Left lung (tissue), 10 donors: Measurements from ENCODE around the gene ARCN1. TPM values are rescaled to one million over a fixed set of nuclear protein-coding genes. Genes with fewer than 3 reads are reported as not detected.

Experiments
- ATAC-seq: fragments of 200-7000 bp; cut with Tn5 transposase; one replicate; pipeline ENCODE4 v1.9.1; 2020; ENCODE audit warnings: moderate library complexity
- DNase-seq, 4 donors: peaks; one replicate each; pipeline ENCODE4 v3.0.0-alpha.2; 2013 to 2020
- H3K27ac ChIP-seq, 2 donors: fragments of 200-600 bp; sonication (generic) in 1 of 2; one replicate each; pipeline versions ENCODE4 v1.5.0 to v1.8.0; 2020 to 2021
- H3K27me3 ChIP-seq, 2 donors: fragments of 200-600 bp; sonication (generic) in 1 of 2; one replicate each; pipeline versions ENCODE4 v1.5.0 to v1.8.0; 2020 to 2021
- H3K36me3 ChIP-seq, 2 donors: fragments of 200-600 bp; sonication (generic) in 1 of 2; one replicate each; pipeline versions ENCODE4 v1.5.0 to v1.8.0; 2020 to 2021
- H3K4me1 ChIP-seq, 2 donors: fragments of 200-600 bp; one replicate each; pipeline ENCODE4 v1.8.0; 2021
- H3K4me3 ChIP-seq, 2 donors: fragments of 200-600 bp; sonication (generic) in 1 of 2; one replicate each; pipeline versions ENCODE4 v1.5.0 to v1.8.0; 2020 to 2021; ENCODE audit warnings: mild to moderate bottlenecking in 1 of 2
- H3K9me3 ChIP-seq, 2 donors: fragments of 200-600 bp; sonication (generic) in 1 of 2; one replicate each; pipeline versions ENCODE4 v1.5.0 to v1.8.0; 2020 to 2021
- intact Hi-C, 2 donors: fragments of 100-400 bp; cut with DNase I; formaldehyde crosslinking; loops; one replicate each; pipeline versions ENCODE4 v1.11.2 to v1.14.2; 2022
- polyA plus RNA-seq, 6 donors: library from polyadenylated mRNA; unstranded; fragments of 120-200 nt; gene quantifications; one replicate each; pipeline ENCODE4 v1.2.1, GENCODE V29; 2013; ENCODE audit not compliant: insufficient read length in 6 of 6
- total RNA-seq, 2 donors: library from RNA; stranded (reverse); fragmentation: NEBNext Ultra II Directional; extraction: Animal tissue kit (Norgen Biotek cat#: 25700); gene quantifications; one replicate each; pipeline ENCODE4 v1.2.1, GENCODE V29; 2021
- TF ChIP-seq, protein P1 (sequence below), 2 donors: fragments of 200-600 bp; sonication (generic) in 1 of 2; IDR thresholded peaks; one replicate each; pipeline versions ENCODE4 v1.5.0 to v1.8.0; 2021; ENCODE audit warnings: antibody characterized with exemption in 2 of 2
- donor health status: DM: no; HTN: yes; CAD: no.
- donor health status: DM: no; HTN: no; CAD: no.

Gene ARCN1
- total and polyA plus RNA-seq, 8 donors, result 141 to 171 (median 166) TPM

DNA sequence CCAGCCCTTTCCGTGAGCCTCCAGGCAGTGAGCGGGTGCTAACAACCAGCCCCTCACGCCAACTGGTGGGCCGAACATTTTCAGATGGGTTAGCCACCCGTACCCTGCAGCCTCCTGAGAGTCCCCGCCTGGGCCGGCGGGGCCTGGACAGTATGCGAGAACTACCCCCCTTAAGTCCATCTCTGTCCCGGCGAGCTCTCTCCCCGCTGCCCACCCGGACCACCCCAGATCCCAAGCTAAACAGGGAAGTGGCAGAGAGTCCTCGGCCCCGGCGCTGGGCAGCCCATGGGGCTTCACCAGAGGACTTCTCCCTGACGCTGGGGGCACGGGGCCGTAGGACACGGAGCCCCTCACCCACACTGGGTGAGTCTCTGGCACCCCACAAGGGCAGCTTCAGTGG lies 55.8 kb downstream of the ARCN1 start:
- TF ChIP-seq, protein P1, sequence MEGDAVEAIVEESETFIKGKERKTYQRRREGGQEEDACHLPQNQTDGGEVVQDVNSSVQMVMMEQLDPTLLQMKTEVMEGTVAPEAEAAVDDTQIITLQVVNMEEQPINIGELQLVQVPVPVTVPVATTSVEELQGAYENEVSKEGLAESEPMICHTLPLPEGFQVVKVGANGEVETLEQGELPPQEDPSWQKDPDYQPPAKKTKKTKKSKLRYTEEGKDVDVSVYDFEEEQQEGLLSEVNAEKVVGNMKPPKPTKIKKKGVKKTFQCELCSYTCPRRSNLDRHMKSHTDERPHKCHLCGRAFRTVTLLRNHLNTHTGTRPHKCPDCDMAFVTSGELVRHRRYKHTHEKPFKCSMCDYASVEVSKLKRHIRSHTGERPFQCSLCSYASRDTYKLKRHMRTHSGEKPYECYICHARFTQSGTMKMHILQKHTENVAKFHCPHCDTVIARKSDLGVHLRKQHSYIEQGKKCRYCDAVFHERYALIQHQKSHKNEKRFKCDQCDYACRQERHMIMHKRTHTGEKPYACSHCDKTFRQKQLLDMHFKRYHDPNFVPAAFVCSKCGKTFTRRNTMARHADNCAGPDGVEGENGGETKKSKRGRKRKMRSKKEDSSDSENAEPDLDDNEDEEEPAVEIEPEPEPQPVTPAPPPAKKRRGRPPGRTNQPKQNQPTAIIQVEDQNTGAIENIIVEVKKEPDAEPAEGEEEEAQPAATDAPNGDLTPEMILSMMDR (IDR thresholded peaks at IDR 0.05), result no peak
- DNase-seq (peak in 1 of 4 donors; percentile 71), ATAC-seq (no peak)
- H3K4me3 ChIP-seq, result no peak overlapping the region
- peaks cover 20 to 32% of the 10 kb centered on the region in 2 donors for H3K4me1 ChIP-seq
- no peak overlapping the region for H3K27ac ChIP-seq
- H3K9me3 ChIP-seq, result no peaks in the 10 kb centered on the region
- H3K27me3 ChIP-seq, result no peaks in the 10 kb centered on the region
- H3K36me3 ChIP-seq, result peaks cover 6 to 65% of the 10 kb centered on the region in 2 donors
- intact Hi-C loops, result no loop called here

GRCh38 chr11:118628432-118628831 lies 56.2 kb downstream of the ARCN1 start:
- TF ChIP-seq, protein P1 (IDR thresholded peaks at IDR 0.05), result no peak
- no peak overlapping the region for H3K4me3 ChIP-seq
- H3K27me3 ChIP-seq, result no peaks in the 10 kb centered on the region
- no peaks in the 10 kb centered on the region for H3K9me3 ChIP-seq
- no peak overlapping the region for H3K27ac ChIP-seq
- ATAC-seq, result no peak
- peaks cover 16 to 31% of the 10 kb centered on the region in 2 donors for H3K4me1 ChIP-seq
- H3K36me3 ChIP-seq, result peaks cover 6 to 65% of the 10 kb centered on the region in 2 donors
- peak in 1 of 4 donors; percentile 69 for DNase-seq
- intact Hi-C loops, result no loop called here

GRCh38 chr11:118628861-118629549 lies 56.8 kb downstream of the ARCN1 start:
- H3K27ac ChIP-seq, result peak overlapping the region in 1 of 2 donors; percentile 28
- intact Hi-C loops, result no loop called here
- no peak overlapping the region for H3K4me3 ChIP-seq
- ATAC-seq (no peak), DNase-seq (peak in 1 of 4 donors; percentile 37)
- no peaks in the 10 kb centered on the region for H3K9me3 ChIP-seq
- TF ChIP-seq, protein P1 (IDR thresholded peaks at IDR 0.05), result no peak
- peaks cover 20 to 37% of the 10 kb centered on the region in 2 donors for H3K4me1 ChIP-seq
- peaks cover 6 to 65% of the 10 kb centered on the region in 2 donors for H3K36me3 ChIP-seq
- no peaks in the 10 kb centered on the region for H3K27me3 ChIP-seq

- Histone ChIP-seq H3K36me3 (peaks cover 6 to 60% of the 10 kb centered on the region in 2 donors), H3K27ac (peak overlapping the region in 1 of 2 donors; percentile 8), H3K27me3 (no peaks in the 10 kb centered on the region), H3K4me3 (no peak overlapping the region), H3K4me1 (peaks cover 22 to 41% of the 10 kb centered on the region in 2 donors), H3K9me3 (no peaks in the 10 kb centered on the region)
- peak in 2 of 4 donors; percentile 74 to 79 for DNase-seq
- ATAC-seq, result peak; percentile 73
- intact Hi-C loops, result no loop called here
- TF ChIP-seq, protein P1 (IDR thresholded peaks at IDR 0.05), result no peak
These were observed 57.8 kb downstream of the ARCN1 start for GRCh38 chr11:118629761-118630661.
